ENCODE measurements around the gene ATP2B1. TPM values are rescaled to one million over a fixed set of nuclear protein-coding genes. Genes with fewer than 3 reads are reported as not detected.

Gene ATP2B1
- total and polyA plus RNA-seq, 12 donors, result 6.3 to 37.3 (median 17.4) TPM

DNA sequence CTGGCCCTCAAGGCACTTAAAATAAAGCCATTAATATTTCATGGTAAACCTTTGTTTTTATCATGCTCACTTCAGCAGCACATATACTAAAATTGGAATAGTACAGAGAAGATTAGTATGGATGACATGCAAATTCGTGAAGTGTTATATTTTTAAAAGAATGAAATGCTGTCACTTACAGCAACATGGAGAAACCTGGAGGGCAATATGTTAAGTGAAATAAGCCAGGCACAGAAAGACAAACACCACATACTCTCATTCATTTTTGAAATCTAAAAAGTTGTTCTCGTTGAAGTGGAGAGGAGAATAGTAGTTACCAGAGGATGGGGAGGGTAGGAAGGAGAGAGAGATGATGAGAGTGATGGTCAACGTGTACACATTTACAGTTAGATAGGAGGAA is 45.4 kb upstream of the ATP2B1 start:
- DNase-seq, result no peak
- intact Hi-C loops (cut with DNase I), result no loop called here
- H3K27me3 ChIP-seq, result no peaks in the 10 kb centered on the region
- no peak overlapping the region for H3K27ac ChIP-seq
- no peaks in the 10 kb centered on the region for H3K4me1 ChIP-seq (replicated peaks in 1 of 2)
- TF ChIP-seq POLR2A (IDR thresholded peaks at IDR 0.05), result no peak
- TF ChIP-seq, protein P1, sequence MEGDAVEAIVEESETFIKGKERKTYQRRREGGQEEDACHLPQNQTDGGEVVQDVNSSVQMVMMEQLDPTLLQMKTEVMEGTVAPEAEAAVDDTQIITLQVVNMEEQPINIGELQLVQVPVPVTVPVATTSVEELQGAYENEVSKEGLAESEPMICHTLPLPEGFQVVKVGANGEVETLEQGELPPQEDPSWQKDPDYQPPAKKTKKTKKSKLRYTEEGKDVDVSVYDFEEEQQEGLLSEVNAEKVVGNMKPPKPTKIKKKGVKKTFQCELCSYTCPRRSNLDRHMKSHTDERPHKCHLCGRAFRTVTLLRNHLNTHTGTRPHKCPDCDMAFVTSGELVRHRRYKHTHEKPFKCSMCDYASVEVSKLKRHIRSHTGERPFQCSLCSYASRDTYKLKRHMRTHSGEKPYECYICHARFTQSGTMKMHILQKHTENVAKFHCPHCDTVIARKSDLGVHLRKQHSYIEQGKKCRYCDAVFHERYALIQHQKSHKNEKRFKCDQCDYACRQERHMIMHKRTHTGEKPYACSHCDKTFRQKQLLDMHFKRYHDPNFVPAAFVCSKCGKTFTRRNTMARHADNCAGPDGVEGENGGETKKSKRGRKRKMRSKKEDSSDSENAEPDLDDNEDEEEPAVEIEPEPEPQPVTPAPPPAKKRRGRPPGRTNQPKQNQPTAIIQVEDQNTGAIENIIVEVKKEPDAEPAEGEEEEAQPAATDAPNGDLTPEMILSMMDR (IDR thresholded peaks at IDR 0.05), result no peak
- H3K4me3 ChIP-seq, result no peak overlapping the region
- H3K36me3 ChIP-seq (replicated peaks in 1 of 2), result no peaks in the 10 kb centered on the region
- 70 to 81% (median 75%) methylated on average over 3 of the region's 3 CpGs for WGBS, 4 donors
- H3K9me3 ChIP-seq (replicated peaks in 1 of 3), result no peaks in the 10 kb centered on the region

DNA sequence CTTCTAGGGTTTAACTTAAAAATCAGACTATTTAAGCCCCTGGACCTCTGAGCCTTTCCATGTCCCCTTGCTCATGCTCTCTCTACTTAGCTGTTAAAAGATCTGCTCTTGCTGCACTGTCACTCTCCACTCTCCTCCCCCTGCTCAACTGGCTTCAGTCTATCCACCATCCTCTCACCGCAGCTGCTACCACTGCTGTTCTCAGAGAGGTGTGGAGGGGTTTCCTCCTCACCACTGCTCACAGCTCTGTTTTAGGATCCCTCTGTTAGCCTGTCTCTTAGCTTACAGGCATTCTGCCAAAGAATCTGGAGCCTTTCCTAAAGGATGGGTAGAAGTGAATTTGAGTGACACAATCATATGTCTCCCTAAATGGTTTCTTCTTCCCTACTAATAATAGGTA is 43.7 kb upstream of the ATP2B1 start:
- H3K27ac ChIP-seq, result no peak overlapping the region
- H3K27me3 ChIP-seq, result no peaks in the 10 kb centered on the region
- TF ChIP-seq POLR2A (IDR thresholded peaks at IDR 0.05), result no peak
- TF ChIP-seq, protein P1 (IDR thresholded peaks at IDR 0.05), result no peak
- intact Hi-C loops (cut with DNase I), result no loop called here
- WGBS, 4 donors, result 77 to 88% (median 86%) methylated on average over 1 of the region's 1 CpG
- H3K9me3 ChIP-seq (replicated peaks in 1 of 3), result no peaks in the 10 kb centered on the region
- H3K4me1 ChIP-seq (replicated peaks in 1 of 2), result no peaks in the 10 kb centered on the region
- DNase-seq, result no peak
- H3K4me3 ChIP-seq, result no peak overlapping the region
- no peaks in the 10 kb centered on the region for H3K36me3 ChIP-seq (replicated peaks in 1 of 2)

DNA sequence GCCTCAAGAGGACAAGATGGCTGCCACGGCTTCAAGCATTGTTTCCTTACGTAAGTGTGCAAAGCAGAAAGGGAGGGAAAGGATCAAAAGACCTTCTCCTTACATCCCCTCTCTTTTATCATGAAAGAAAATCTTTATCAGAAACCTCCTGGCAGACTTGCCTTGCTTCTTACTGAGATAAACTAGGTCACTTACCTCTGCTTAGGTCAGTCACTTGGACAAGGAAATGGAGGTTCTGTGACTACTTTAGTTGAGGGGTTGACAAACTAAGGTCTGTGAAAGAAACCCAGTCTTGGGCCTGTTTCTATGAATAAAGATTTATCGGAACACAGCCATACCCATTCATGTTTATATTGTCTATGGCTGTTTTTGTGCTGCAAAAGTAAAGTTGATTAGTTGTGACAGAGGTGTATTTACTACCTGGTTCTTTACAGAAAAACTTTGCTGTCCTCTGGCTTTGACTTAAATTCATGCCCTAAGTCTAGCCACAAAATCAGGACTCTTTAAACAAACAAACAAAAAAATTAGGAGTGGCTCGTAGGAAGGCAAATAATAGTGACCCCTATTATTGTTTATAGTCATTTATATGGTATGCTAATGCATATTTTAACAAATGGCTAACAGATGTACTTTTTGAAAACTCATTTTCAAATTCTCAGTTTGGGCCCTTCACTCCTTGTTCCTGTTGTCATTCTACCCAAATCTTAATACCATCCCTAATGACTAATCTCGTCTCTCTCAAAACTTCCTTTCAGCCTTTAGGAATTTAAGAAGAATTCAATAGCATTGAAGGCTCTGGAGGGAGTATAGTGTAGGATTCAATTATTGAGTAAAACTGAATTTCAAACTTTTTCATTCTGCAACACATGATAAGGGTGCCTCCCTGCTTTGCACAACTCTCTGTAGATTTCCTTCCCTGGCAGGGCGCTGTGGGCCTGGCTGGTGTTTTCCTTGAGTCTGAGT is 42.0 kb upstream of the ATP2B1 start:
- H3K4me3 ChIP-seq, result no peak overlapping the region
- no peaks in the 10 kb centered on the region for H3K4me1 ChIP-seq (replicated peaks in 1 of 2)
- no peaks in the 10 kb centered on the region for H3K27me3 ChIP-seq
- WGBS, 4 donors, result 72 to 80% (median 76%) methylated on average over 6 of the region's 6 CpGs
- no peaks in the 10 kb centered on the region for H3K36me3 ChIP-seq (replicated peaks in 1 of 2)
- no peak overlapping the region for H3K27ac ChIP-seq
- no peak for TF ChIP-seq POLR2A (IDR thresholded peaks at IDR 0.05)
- TF ChIP-seq, protein P1 (IDR thresholded peaks at IDR 0.05), result no peak
- no peak for DNase-seq
- H3K9me3 ChIP-seq (replicated peaks in 1 of 3), result no peaks in the 10 kb centered on the region
- intact Hi-C loops (cut with DNase I), result no loop called here

DNA sequence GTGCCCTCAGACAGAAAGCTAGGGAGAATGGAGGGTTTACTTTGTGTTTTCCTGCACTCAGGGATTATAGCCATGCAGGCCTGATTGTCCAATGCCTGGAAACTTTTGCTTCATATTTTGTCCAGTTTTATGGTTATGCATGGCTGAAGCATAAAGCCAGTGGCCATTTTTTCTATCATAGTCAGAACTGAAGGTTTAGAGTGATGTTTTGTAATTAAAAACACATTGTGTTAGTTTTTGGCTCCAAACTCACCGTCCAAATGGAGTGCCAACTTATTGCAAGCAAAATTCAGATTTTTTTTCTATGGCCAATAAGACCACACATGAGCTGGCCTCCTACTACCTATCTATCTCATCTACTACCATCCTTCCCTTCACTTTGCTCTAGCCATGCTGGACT is 40.2 kb upstream of the ATP2B1 start:
- WGBS, 4 donors, result 84 to 88% (median 85%) methylated on average over 1 of the region's 1 CpG
- no peak overlapping the region for H3K4me3 ChIP-seq
- H3K9me3 ChIP-seq (replicated peaks in 1 of 3), result no peaks in the 10 kb centered on the region
- intact Hi-C loops (cut with DNase I), result no loop called here
- no peaks in the 10 kb centered on the region for H3K4me1 ChIP-seq (replicated peaks in 1 of 2)
- H3K36me3 ChIP-seq (replicated peaks in 1 of 2), result no peaks in the 10 kb centered on the region
- no peak overlapping the region for H3K27ac ChIP-seq
- no peak for DNase-seq
- no peak for TF ChIP-seq POLR2A (IDR thresholded peaks at IDR 0.05)
- TF ChIP-seq, protein P1 (IDR thresholded peaks at IDR 0.05), result no peak
- no peaks in the 10 kb centered on the region for H3K27me3 ChIP-seq
